ENCODE data around the gene ARV1. TPM values are rescaled to one million over a fixed set of nuclear protein-coding genes. Genes with fewer than 3 reads are reported as not detected.
"Not testable (repeated sequence)": the region's sequence is repeated elsewhere in the genome, so short reads cannot be mapped to it uniquely, and the experiment has no call there.

The ARV1 gene
- polyA plus RNA-seq, 1 experiment, result 14.1 TPM

GRCh38 chr1:231027971-231028370, 49.1 kb downstream of the ARV1 start:
- ChIA-PET CTCF (no interaction called here), POLR2A (no interaction called here)
- no peak for TF ChIP-seq CTCF (IDR thresholded peaks at IDR 0.05; ENCODE audit: insufficient read depth, low read depth, low read length)
- no peaks in the 10 kb centered on the region for H3K36me3 ChIP-seq (ENCODE audit: control insufficient read depth, insufficient read depth, low read length)
- no peaks in the 10 kb centered on the region for H3K27me3 ChIP-seq (ENCODE audit: control insufficient read depth, insufficient read depth, low read length)
- H3K4me3 ChIP-seq (ENCODE audit: low read depth, low read length), result no peak overlapping the region
- DNase-seq (ENCODE audit: low read depth), result no peak

GRCh38 chr1:231028682-231029081, 49.8 kb downstream of the ARV1 start:
- CTCF ChIA-PET, result no interaction called here
- POLR2A ChIA-PET, result no interaction called here

GRCh38 chr1:231029247-231029646, 50.4 kb downstream of the ARV1 start:
- POLR2A ChIA-PET; H3K36me3 ChIP-seq (ENCODE audit: control insufficient read depth, insufficient read depth, low read length); H3K27me3 ChIP-seq (ENCODE audit: control insufficient read depth, insufficient read depth, low read length); DNase-seq (ENCODE audit: low read depth); H3K4me3 ChIP-seq (ENCODE audit: low read depth, low read length); CTCF ChIA-PET: not testable (repeated sequence)

More at GRCh38 chr1:231028682-231029081, 49.8 kb downstream of the ARV1 start:
- DNase-seq (ENCODE audit: low read depth), result no peak
- TF ChIP-seq CTCF (IDR thresholded peaks at IDR 0.05; ENCODE audit: insufficient read depth, low read depth, low read length), result no peak
- H3K36me3 ChIP-seq (ENCODE audit: control insufficient read depth, insufficient read depth, low read length), result no peaks in the 10 kb centered on the region
- no peak overlapping the region for H3K4me3 ChIP-seq (ENCODE audit: low read depth, low read length)
- no peaks in the 10 kb centered on the region for H3K27me3 ChIP-seq (ENCODE audit: control insufficient read depth, insufficient read depth, low read length)

GRCh38 chr1:231029841-231030240, 50.9 kb downstream of the ARV1 start:
- H3K36me3 ChIP-seq (ENCODE audit: control insufficient read depth, insufficient read depth, low read length), result no peaks in the 10 kb centered on the region
- DNase-seq (ENCODE audit: low read depth), result no peak
- TF ChIP-seq CTCF (IDR thresholded peaks at IDR 0.05; ENCODE audit: insufficient read depth, low read depth, low read length), result no peak
- POLR2A ChIA-PET, result no interaction called here
- CTCF ChIA-PET, result no interaction called here
- H3K27me3 ChIP-seq (ENCODE audit: control insufficient read depth, insufficient read depth, low read length), result no peaks in the 10 kb centered on the region
- H3K4me3 ChIP-seq (ENCODE audit: low read depth, low read length), result no peak overlapping the region

- no peak overlapping the region for H3K4me3 ChIP-seq (ENCODE audit: low read depth, low read length)
- no peak for DNase-seq (ENCODE audit: low read depth)
- H3K36me3 ChIP-seq (ENCODE audit: control insufficient read depth, insufficient read depth, low read length), result no peaks in the 10 kb centered on the region
- POLR2A ChIA-PET, result no interaction called here
- CTCF ChIA-PET, result interaction anchor here (1.1 kb wide), 1 partner anchor 18 kb away, joined by 3 read pairs; no protein-coding TSS in a partner anchor
- TF ChIP-seq CTCF (IDR thresholded peaks at IDR 0.05; ENCODE audit: insufficient read depth, low read depth, low read length), result no peak
- no peaks in the 10 kb centered on the region for H3K27me3 ChIP-seq (ENCODE audit: control insufficient read depth, insufficient read depth, low read length)
Measured at GRCh38 chr1:231032963-231033362, 54.1 kb downstream of the ARV1 start.

GRCh38 chr1:231035799-231036198, 56.9 kb downstream of the ARV1 start:
- ChIA-PET POLR2A (no interaction called here), CTCF (interaction anchor here (1.5 kb wide), 1 partner anchor 10 kb away, joined by 4 read pairs; no protein-coding TSS in a partner anchor)
- Histone ChIP-seq H3K4me3 (ENCODE audit: low read depth, low read length) (no peak overlapping the region), H3K27me3 (ENCODE audit: control insufficient read depth, insufficient read depth, low read length) (peaks cover 1% of the 10 kb centered on the region; the same call in 1 of the 2 replicates), H3K36me3 (ENCODE audit: control insufficient read depth, insufficient read depth, low read length) (no peaks in the 10 kb centered on the region)
- no peak for DNase-seq (ENCODE audit: low read depth)
- TF ChIP-seq CTCF (IDR thresholded peaks at IDR 0.05; ENCODE audit: insufficient read depth, low read depth, low read length), result no peak

Data from BJ (cell line).